Measurements from ENCODE around the gene RAD18.

RAD18 gene, protein sequence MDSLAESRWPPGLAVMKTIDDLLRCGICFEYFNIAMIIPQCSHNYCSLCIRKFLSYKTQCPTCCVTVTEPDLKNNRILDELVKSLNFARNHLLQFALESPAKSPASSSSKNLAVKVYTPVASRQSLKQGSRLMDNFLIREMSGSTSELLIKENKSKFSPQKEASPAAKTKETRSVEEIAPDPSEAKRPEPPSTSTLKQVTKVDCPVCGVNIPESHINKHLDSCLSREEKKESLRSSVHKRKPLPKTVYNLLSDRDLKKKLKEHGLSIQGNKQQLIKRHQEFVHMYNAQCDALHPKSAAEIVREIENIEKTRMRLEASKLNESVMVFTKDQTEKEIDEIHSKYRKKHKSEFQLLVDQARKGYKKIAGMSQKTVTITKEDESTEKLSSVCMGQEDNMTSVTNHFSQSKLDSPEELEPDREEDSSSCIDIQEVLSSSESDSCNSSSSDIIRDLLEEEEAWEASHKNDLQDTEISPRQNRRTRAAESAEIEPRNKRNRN

DNA sequence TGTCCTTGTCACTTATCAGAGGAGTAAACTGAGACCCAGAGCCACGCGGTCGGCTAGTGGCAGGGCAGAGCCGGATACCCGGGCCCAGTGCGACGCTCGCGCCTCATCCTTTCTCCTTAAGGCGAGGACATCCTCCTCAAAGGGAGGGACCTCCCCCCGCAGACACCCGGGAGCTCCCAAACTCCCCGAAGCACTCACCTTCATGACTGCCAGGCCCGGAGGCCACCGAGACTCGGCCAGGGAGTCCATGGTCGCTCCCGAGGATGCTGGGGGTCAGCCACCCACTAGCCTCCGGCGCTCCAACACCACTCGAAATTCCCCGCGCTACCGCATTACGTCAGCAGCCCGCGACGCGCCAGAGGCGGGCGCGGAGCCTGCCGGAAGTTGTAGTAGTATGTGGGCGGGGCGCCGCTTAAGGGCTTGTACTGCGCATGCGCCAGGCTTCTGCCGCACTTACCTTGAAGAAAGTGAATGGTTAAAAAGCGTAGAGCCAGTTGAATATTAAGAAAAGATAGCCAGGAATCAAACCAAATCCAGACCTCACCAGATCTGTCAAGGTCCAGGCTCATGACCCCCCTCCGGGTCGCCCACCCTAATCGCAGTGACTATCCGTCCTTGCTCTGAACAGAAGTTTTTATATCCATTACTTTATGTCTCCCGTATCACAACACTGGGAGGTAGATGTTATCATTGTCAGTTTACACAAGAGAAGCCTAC is at the start of gene RAD18:
Gene RAD18, minus strand, starts transcription at position 336 of the 717 bp plus-strand sequence. Its CDS starts 87 bp downstream, at position 249.
- peak; percentile 89 to 93 for DNase-seq

DNA sequence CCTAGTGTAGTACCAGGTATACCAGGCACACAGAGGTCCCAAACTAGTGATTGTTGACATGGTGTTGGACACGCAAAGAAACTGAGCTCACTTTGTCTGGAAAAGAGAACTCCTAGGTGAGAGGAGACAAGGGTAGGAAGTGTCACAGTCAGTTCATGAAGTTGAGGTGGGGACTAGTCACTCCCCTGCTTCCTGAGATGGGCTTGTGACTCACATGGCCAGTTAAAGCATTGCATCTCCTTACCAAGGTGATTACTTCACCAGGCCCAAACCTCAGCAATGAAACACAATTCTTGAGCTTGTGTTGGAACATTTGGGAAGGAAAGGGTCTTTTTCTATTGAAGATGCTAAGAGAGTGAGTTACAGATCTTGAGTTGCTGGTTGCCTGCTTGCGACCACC is 49.2 kb upstream of the RAD18 start:
- DNase-seq: no peak

DNA sequence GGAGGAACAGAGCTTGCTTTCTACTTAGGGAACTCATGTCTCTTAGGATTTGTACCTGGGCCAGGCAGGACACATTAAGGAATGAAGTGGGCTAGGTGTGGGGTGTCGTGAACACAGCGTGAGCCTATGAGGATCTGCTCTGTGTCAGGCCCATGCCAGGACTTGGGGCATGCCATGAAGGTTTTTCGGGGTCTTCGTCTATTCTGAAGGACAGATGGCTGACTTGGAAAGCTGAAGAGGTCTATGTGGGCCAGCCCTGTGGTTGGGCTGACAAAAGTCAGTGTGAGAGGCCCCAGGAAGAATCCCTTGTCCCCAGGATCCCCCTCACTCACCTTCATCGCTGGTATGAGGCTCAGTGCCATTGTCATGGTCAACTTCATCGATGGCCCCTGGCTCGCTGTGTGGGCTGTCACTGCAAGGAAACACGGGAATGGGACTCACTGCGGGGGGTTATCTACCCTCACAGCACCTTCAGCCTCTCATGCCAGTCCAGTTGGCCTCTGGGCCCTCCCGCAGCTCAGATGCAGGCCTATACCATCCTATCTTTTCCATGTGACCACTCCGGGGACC is 46.8 kb upstream of the RAD18 start:
- DNase-seq: no peak

DNA sequence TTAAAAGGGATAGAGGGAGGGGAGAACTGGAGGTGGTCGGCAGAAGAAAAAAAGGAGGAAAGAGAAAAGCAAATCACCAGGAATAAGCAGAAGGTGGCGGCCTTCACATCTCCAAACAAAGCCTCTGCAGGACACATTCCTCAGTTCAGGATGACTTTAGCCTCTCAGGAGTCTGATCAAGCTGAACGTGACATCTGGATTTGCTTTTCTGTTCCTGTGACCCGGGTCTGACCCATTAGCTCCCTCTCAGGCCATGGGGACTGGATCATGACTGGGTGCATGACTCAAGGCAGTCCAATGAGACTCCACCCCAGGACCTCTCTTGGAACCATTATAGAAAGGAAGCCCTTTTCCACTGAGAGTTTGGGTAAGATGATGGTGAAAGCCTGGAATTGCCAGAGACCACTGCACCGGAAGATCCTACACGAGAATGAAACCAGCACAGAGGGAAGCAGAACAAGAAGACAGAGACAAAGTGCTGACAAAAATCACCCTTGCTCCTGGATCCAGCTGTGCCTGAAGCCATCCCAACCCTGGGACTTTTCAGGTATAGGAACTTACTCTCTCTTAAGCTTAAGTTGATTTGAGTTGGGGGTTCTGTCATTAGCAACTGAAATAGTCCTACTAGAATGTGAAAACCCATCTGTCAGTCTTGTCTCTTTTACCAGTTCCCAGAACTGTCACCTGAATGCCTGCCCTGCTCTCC is 45.4 kb upstream of the RAD18 start:
- no peak for DNase-seq

DNA sequence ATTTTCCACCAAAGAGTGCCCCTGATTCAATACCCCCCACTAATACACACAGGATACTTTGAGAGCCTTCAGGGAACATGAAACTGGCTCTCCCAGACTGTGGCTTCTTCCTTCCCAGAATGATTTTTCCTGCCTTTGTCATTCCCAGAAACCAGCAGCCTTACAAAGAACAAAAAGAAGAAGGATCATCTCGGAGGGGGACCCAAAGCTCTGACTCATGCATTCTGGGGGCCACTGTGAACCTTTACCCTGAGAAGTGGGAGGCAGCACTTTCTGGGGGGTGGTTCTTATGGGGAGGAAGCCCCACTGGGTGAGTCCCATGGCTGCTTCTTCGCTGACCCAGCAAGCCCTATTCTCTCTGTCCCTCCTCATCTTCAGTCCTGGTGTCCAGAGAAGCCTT is 44.7 kb upstream of the RAD18 start:
- DNase-seq: no peak

DNA sequence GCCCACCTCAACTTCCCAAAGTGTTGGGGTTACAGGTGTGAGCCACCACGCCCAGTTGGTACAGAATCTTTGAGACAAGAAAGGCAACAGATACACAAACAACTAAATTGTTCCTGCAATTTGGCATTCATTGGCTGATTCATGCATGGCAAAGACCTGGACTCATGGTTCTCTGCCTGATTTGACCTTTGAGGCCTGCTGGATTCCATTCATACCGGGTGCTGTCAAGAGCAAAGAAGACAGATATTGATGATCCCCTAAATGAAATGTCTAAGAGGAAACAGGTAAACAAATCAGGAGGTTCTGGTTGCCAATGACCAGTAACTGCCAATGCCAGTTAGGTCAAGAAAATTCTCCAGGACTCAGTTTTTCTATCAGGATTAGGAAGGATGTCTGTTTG is 43.9 kb upstream of the RAD18 start:
- DNase-seq: no peak

DNA sequence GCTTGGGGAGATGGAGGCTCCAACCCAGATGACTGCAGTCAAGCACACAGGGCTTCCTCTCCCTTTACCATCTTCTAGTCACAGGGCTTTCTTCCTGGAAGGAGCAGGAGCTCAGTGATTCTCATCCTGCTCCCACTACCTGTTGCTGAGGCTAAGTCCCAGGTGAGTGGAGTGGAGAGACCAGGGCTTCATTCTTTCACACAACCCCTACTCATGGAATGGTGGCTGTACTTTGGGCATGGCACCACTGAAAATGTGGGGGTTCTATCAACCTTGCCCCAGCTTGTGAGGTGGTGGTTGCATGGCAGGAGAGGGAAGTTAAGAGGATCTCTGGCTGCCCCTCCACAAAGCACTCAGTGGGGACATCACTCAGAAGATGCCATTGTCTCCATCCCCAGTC is 36.8 kb upstream of the RAD18 start:
- DNase-seq: no peak

DNA sequence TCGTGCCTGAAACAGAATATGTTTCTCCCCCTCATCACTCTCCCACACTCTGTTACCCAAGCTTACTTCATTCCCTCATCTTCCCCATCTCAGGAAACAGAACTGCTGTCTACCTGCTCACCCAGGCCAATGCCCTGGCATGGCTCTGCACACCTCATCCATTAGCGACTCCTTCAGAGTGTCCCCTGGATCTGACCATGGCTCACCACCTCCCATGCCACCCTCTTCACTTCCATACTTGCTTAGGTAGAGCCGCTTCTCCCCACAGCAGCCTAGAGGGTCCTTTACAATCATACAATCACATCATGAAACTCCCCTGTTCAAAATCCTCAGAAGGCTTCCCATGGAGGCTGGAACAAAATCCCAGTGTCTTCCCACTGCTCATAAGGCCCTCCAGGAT is 33.9 kb upstream of the RAD18 start:
- no peak for DNase-seq

DNA sequence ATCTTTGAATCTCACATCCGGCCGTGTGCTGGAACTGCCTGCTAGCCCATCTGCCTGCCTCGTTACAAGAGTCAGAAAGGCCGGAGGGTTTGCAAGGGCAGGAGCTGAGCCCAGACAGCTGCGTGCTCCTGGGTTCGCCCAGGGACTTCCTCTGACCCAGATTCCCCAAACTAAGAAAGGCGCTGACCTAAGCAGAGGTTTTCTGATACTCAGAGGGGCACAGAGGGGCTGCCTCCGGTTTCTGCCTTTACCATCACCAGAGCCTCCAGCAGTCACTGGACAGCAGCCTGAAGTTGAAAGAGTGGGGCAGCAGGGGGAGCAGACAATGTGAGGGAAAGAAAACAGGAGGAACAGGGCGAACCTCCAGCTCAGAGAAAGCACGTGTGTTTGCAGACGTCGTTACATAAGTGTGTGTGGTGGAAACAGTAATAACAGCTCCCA is 33.4 kb upstream of the RAD18 start:
- DNase-seq: no peak

DNA sequence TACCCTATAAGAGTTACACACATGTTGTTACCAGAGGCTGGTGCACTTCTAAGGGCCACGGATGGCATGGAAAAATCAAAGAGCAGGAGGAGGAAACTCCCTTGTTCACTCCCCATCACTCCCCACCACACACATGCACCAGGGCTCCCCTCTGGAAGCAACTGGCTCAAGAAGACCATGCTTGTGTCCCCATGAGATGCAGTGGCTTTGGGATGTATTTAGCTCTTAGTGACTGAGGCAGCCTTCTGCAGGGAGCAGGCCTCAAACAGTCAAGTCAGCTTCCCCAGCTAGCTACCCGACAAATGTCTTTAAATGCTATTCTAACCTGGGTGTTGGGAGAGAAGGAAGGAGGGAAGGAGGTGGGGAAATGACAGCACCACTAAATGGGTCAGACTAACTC is 32.9 kb upstream of the RAD18 start:
- DNase-seq: no peak

DNA sequence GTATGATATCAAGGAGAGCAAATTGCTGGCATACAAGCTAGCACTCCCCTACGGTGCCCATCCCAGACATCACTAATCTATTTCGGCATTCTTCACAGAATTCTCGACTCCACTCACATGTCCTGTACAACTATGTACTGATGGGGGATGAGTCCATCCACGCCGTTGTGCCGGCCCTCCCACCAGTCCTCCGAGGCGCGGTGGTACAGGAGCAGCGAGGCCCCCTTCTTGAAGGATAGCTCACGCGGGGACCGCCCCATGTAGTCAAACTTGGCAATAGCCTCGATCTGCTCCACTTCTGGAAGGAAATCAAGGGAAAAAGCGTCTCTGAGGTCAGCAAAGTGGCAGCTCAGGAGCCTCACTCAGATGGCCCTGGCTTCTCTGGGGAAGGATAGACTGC is 31.0 kb upstream of the RAD18 start:
- DNase-seq: no peak

DNA sequence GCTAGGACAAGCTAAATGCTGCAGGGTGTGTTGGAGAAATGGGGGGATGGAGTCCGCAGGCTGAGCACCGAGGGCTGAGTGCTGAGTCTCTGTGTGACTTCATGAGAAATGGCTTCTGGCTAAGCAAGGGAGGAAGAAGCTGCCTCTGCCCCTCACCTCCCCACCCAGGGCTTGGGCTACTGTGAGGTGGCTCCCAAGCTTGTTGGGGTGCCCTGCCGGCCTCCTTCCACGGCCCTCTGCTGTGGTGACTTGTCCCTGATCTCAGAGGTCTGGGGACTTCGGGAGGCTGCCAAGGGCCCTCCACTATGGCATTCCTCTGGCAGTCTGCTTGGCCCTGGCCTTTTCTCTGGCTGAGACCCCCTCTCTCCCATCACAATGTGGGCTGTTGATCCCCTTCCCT is 30.1 kb upstream of the RAD18 start:
- DNase-seq: no peak

DNA sequence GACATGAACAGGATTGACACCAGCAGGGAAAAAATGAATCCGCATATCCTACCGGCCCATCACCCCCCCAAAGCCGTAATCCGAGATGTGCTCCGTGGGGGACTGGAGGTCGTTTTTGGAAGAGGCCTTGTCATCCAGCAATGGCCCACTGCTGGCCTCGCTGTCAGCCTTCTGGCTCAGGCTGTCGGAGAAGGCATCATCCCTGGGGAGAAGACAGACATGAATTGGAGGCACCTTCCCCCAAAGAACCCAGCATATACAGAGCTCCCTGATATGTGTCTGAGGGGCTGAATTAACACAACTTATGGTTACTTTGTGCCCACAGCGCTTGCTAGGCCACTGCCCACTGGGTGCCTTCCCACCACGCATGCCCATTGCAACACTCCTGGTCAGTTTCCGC is 29.6 kb upstream of the RAD18 start:
- no peak for DNase-seq

DNA sequence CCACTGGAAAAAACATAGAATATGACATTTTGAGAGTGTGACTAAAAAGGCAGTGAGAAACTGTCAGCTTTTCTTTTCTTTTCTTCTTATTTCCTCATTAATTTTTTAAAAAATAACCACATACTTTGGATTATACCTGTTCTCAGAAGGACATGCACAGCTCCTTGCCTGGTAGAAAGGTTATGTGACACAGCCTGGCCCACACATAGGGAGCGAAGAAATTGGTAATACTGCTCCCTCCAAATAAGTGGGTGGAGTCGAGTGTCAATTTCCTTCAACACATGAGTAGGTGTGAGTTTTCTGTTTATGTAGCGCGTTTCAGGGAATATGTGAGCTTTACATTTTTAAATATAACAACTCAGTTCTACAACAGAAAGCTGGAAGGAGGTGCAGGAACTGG is 28.9 kb upstream of the RAD18 start:
- DNase-seq: no peak

DNA sequence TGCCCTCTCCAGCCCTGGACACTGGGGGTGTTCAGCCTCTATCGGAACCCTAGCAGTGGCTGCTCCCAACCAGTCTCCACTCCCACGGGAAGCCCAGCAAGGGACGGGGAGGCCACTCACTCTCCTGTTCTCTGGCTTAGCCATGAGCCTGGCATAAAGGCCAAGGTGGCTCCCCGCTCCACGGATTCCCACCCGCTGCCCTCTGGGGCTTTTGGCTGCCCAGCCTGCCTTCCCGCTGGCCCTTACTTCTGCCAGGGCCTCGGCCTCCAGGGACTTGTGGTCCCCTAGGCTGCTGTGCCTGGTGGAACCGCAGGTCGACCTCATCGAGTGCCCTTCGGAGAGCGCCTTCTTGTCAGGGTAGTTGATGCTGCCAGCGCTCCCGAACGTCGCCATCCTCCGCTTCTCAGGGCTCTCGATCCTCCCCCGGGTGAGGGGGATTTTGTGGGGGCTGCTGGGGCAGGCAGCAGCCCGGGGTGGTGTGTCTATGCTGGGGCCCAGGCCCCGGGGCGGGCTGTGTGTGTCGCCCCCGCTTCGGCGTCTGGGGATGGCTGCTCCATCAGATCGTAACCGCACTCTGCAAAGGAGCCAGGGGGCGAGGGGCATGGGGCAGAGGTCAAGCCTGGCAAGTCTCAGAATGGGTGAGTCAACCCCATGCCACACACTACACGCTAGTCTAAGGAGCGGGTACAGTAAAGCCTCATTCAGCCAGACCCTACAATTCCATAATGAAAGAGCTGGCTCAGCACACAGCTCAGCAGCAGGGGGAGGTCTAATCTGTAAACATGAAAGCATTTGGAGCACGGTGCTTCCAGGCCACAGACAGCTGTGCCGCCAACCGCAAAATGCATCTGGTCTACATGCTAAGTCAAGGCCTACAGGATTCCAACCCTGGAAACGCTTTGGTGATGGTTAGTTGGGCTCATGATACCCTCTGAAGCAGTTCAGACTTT is 27.3 kb upstream of the RAD18 start:
- no peak for DNase-seq

DNA sequence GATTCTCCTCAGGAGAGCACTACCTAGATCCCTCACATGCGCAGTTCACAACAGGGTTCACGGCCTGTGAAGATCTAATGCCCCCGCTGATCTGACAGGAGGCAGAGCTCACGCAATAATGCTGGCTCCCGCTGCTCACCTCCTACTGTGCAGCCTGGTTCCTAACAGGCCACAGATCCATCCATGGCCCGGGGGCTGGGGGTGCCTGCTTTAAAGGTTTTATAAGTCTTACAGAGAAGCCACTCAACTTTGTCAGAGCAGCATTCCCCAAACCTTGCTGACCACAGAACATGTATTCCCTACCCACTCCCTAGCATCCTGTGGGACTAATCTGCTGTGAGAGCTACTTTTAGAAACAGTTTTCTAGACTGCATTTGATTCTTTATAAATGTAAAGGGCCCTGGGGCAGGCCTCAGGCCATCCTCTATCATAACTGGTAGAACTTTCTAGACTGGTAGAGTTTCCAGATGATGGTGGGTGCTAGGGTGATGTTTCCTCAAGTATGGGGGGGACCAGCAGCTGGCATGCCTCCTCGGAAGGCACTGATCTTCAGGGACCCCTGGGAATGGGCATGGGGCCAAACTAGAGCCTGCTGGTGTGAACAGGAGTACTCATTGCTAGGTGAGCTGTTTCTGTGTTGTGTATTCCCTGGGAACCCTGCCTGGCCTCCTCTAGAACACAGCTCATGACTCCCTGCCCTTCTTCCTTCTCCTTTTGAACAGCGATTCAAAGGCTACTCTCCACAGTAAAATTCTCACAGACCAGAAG is 25.7 kb upstream of the RAD18 start:
- no peak for DNase-seq

DNA sequence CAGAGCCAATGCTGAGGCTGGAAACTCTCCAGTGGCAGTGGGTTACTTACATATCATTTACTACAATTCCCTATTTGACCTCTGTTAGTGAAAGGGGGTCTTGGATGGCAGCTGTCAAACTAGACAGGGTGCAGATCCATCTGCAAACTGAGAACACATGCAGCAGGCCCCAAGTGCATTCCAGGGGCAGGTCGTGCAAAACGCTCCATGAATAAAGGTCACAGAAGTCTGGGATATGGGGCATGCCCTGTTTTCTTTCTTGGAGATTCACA is 25.0 kb upstream of the RAD18 start:
- DNase-seq: no peak

DNA sequence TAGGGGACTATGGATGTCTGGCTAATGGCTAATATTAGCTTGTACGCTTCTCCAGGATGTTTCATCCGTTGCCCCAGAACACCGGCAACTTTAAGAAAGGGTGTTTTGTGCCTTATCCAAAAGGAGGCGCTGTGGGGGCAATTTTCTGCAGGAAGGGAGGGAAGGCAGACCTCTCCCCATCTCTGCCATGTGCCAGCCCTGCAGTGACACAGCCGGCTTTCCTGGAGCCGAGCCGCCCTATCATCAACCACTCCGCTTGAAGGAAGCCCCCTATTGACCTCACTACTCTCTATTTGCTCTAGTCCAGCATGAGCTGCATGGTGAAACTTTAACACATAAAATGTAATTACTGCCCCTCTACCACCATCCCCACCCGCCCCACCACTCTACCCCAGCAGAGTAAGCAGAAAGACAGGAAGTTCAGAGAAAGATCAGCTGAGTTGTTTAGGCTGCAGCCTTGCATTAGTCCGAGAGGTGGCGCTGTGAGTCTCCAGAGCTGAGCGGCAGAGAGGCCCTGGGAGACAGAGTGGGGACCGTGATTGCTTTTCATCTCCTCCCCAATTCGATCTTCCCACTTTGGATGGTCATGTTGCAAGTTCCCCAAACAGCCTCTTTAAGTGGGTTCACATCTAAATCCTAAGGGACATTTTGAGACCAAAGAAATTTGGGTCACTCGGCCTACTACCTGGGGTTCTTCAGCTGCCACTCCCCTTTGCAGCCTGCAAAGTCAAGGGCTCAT is 24.5 kb upstream of the RAD18 start:
- DNase-seq: peak; percentile 69 to 74

DNA sequence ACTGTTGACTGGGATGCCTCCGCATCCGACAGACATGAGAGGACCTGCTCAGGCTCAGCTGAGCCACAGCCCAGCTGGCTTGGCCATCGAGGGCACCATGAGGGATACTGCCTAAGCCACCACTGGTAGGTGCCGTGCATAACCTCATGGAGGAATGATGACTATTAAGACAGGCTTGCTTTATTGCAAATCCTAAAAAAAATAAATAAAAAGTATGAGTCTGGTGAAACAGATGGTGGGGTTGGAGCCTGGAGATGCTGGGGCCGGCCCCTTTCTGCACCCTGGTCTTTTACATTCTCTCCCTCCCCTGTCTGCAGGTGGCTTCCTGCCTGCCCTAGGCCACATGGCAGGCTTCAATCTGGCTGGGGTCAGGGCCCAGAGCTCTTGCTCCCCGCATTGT is 24.0 kb upstream of the RAD18 start:
- no peak for DNase-seq

DNA sequence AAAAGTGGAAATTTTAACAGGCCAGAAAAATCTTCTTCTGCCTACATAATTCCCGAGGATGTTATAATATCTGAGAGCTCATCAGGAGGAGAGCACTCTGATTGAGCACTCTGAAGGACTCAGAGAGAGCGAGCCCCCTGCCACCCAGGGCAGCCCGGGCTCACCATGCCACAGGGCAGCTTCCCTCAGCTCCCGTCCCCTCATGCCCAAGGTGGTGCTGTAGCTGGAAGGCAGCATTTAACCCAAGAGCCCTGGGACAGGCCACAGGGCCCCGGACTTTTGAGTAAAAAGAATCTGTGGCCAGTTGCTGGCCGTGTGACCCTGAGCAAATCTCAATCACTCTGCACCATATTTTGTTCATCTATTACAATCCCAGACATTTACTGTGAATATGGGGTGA is 23.5 kb upstream of the RAD18 start:
- DNase-seq: no peak

DNA sequence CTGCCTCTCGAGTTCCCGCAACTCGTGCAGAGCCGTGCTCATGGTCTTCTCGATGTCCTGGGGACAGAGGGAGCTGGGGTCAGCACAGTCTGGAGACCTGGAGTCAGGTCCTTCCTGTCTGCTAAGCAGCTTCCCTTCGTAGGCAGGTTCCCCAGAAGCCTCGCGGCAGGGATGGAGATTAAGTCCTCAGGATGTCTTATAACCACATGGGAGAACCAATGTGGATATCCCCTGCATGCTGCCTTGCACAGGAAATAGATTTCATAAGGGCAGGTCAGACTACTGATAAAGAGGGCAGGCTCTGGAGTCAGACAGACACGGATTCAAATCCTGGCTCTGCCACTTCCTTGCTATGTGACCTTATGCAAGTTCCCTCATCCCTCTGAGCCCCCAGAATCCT is 22.6 kb upstream of the RAD18 start:
- DNase-seq: no peak

All from activated CD4-positive, alpha-beta T cell treated with anti-CD3 and anti-CD28 coated beads, Interleukin-2, amount 50 U/mL, for 48 hours (primary cell).